IMR-90 (cell line): ENCODE measurements around the gene DELE1. TPM values are rescaled to one million over a fixed set of nuclear protein-coding genes. Genes with fewer than 3 reads are reported as not detected.
"Not testable (repeated sequence)": the region's sequence is repeated elsewhere in the genome, so short reads cannot be mapped to it uniquely, and the experiment has no call there.

Experiments used
- ATAC-seq: fragments of 200-7000 bp; cut with Tn5 transposase; 2 replicates; pipeline ENCODE4 v1.9.1; 2020; ENCODE audit warnings: low read depth, mild to moderate bottlenecking, moderate library complexity
- BruUV-seq: library from RNA; stranded (reverse); fragments of 400-500 nt; replicated peaks from 2 replicates; lab custom pipeline; 2021; lab: Mats Ljungman, UMichigan
- CTCF ChIA-PET: fragments of 300-600 bp; formaldehyde crosslinking; extraction: SDS; loops from one replicate; lab custom pipeline; 2021; ENCODE audit warnings: antibody characterized with exemption; lab: Yijun Ruan, JAX
- POLR2A ChIA-PET: fragments of 300-600 bp; sonication (Branson Sonifier 250); formaldehyde crosslinking; loops from one replicate; lab custom pipeline; 2022; ENCODE audit warnings: antibody characterized with exemption; ENCODE audit not compliant: unreplicated experiment; lab: Charles Lee
- DNase-seq: peaks from one replicate; pipeline ENCODE4 v3.0.0; 2013
- H2AFZ ChIP-seq: replicated peaks from 2 replicates; pipeline ENCODE3; 2013; ENCODE audit warnings: low read length, mild to moderate bottlenecking; ENCODE audit not compliant: poor library complexity
- H2AK5ac ChIP-seq: 2 replicates; pipeline ENCODE4 v1.6.1; 2013; ENCODE audit warnings: low read depth, low read length, inconsistent platforms
- H2AK9ac ChIP-seq: replicated peaks from 2 replicates; pipeline ENCODE3; 2013; ENCODE audit warnings: mild to moderate bottlenecking, low read depth, low read length, moderate library complexity; ENCODE audit not compliant: poor library complexity
- H2BK120ac ChIP-seq: 2 replicates; pipeline ENCODE4 v1.6.1; 2013; ENCODE audit warnings: low read depth, low read length, inconsistent platforms
- H2BK15ac ChIP-seq: 3 replicates; pipeline ENCODE4 v1.6.1; 2013; ENCODE audit warnings: low read depth, low read length, inconsistent platforms
- H2BK20ac ChIP-seq: 2 replicates; pipeline ENCODE4 v1.6.1; 2013; ENCODE audit warnings: low read depth, mild to moderate bottlenecking, inconsistent platforms, low read length, moderate library complexity
- H2BK5ac ChIP-seq: 2 replicates; pipeline ENCODE4 v1.6.1; 2013; ENCODE audit warnings: mild to moderate bottlenecking, low read depth, low read length, inconsistent platforms; ENCODE audit not compliant: poor library complexity, severe bottlenecking
- H3K14ac ChIP-seq: replicated peaks from 2 replicates; pipeline ENCODE4 v1.6.1; 2013; ENCODE audit warnings: low read depth, low read length, inconsistent platforms
- H3K18ac ChIP-seq: 2 replicates; pipeline ENCODE4 v1.6.1; 2013; ENCODE audit warnings: low read depth, low read length, control low read depth
- H3K23ac ChIP-seq: 2 replicates; pipeline ENCODE4 v1.6.1; 2013; ENCODE audit warnings: low read depth, low read length, inconsistent platforms
- H3K27ac ChIP-seq: 2 replicates; pipeline ENCODE4 v1.5.1; 2013; ENCODE audit warnings: mild to moderate bottlenecking, control low read depth, low read length; ENCODE audit not compliant: insufficient read depth
- H3K27me3 ChIP-seq: 2 replicates; pipeline ENCODE4 v1.6.1; 2013; ENCODE audit warnings: low read length; ENCODE audit not compliant: control insufficient read depth, insufficient read depth
- H3K36me3 ChIP-seq: 2 replicates; pipeline ENCODE4 v1.6.1; 2013; ENCODE audit warnings: low read length, mixed read lengths; ENCODE audit not compliant: control insufficient read depth, insufficient read depth
- H3K4ac ChIP-seq: 2 replicates; pipeline ENCODE4 v1.6.1; 2013; ENCODE audit warnings: low read depth, low read length, inconsistent platforms
- H3K4me1 ChIP-seq: 2 replicates; pipeline ENCODE4 v1.6.1; 2013; ENCODE audit warnings: low read length, mixed read lengths; ENCODE audit not compliant: control insufficient read depth, insufficient read depth
- H3K4me2 ChIP-seq: 2 replicates; pipeline ENCODE4 v1.6.1; 2013; ENCODE audit warnings: low read depth, mild to moderate bottlenecking, control low read depth, low read length, moderate library complexity
- H3K4me3 ChIP-seq: 2 replicates; pipeline ENCODE4 v1.5.1; 2013; ENCODE audit warnings: low read depth, mild to moderate bottlenecking, control low read depth, low read length, moderate library complexity; ENCODE audit not compliant: insufficient read depth
- H3K56ac ChIP-seq: 2 replicates; pipeline ENCODE4 v1.6.1; 2013; ENCODE audit warnings: low read length, inconsistent platforms; ENCODE audit not compliant: insufficient read depth; ENCODE audit errors: extremely low read depth
- H3K79me1 ChIP-seq, 2 experiments: 2 replicates each; pipeline ENCODE4 v1.6.1; 2013; ENCODE audit warnings: low read length in 2 of 2, inconsistent platforms in 1 of 2, low read depth in 1 of 2
- H3K9ac ChIP-seq: 2 replicates; pipeline ENCODE4 v1.6.1; 2013; ENCODE audit warnings: low read depth, low read length, control low read depth
- H3K9me1 ChIP-seq: 2 replicates; pipeline ENCODE4 v1.6.1; 2013; ENCODE audit warnings: low read length, inconsistent platforms; ENCODE audit not compliant: insufficient read depth
- H3K9me3 ChIP-seq: 2 replicates; pipeline ENCODE4 v1.6.1; 2013; ENCODE audit warnings: low read length; ENCODE audit not compliant: control insufficient read depth, insufficient read depth
- H4K20me1 ChIP-seq: 2 replicates; pipeline ENCODE4 v1.6.1; 2013; ENCODE audit warnings: low read length, inconsistent platforms; ENCODE audit not compliant: insufficient read depth
- H4K5ac ChIP-seq: 2 replicates; pipeline ENCODE4 v1.6.1; 2013; ENCODE audit warnings: mild to moderate bottlenecking, low read depth, low read length, control low read depth
- H4K8ac ChIP-seq, 2 experiments: 2 replicates each; pipeline ENCODE4 v1.6.1; 2013; ENCODE audit warnings: low read depth in 2 of 2, low read length in 2 of 2, control low read depth in 1 of 2, inconsistent platforms in 1 of 2
- H4K91ac ChIP-seq: 2 replicates; pipeline ENCODE4 v1.6.1; 2013; ENCODE audit warnings: low read depth, low read length, inconsistent platforms; ENCODE audit not compliant: insufficient read depth
- WGBS, 2 experiments: methylation state at CpG; one replicate each; pipeline versions ENCODE4 v1.1.5 to v1.1.7; 2013; ENCODE audit warnings: missing lambda C conversion rate in 2 of 2; ENCODE audit not compliant: insufficient read length in 1 of 2; ENCODE audit errors: extremely low coverage in 2 of 2; 5-methylcytosine and 5-hydroxymethylcytosine counted together
- dilution Hi-C: fragments of 300-500 bp; cut with HindIII; formaldehyde crosslinking; loops from one replicate; pipeline ENCODE4 v1.14.3; 2018; ENCODE audit warnings: low sequenced_read_pairs; ENCODE audit not compliant: unreplicated experiment
- in situ Hi-C: fragments of 300-500 bp; cut with MboI; formaldehyde crosslinking; loops from 3 replicates; pipeline ENCODE4 v1.14.3; 2019; ENCODE audit warnings: low sequenced_read_pairs, inconsistent platforms, mixed read lengths
- intact Hi-C: fragments of 100-400 bp; cut with micrococcal nuclease; formaldehyde crosslinking; loops from 2 replicates; pipeline ENCODE4 v1.10.0; 2022
- polyA plus RNA-seq, 3 experiments: library from polyadenylated mRNA; depleted of rRNA; stranded (reverse); fragments of >200 nt; gene quantifications; 2 replicates each; pipeline ENCODE4 v1.2.3, GENCODE V29; 2012; ENCODE audit warnings: low replicate concordance in 1 of 3
- total RNA-seq: library from RNA; depleted of rRNA; stranded (reverse); fragments of >200 nt; gene quantifications from 2 replicates; pipeline ENCODE4 v1.2.3, GENCODE V29; 2012

The DELE1 gene
- total and polyA plus RNA-seq, 2 of the 4 experiments (the other 2 are of a cell fraction), result 28.0 to 66.1 TPM

- POLR2A ChIA-PET, H4K91ac ChIP-seq, H2AFZ ChIP-seq, H2BK5ac ChIP-seq, ATAC-seq, H3K4me1 ChIP-seq, H3K4me2 ChIP-seq, H3K18ac ChIP-seq, H3K14ac ChIP-seq, H2BK120ac ChIP-seq, in situ Hi-C loops, H4K20me1 ChIP-seq, H3K36me3 ChIP-seq, H4K8ac ChIP-seq, H3K4me3 ChIP-seq, H2BK20ac ChIP-seq, H3K9me3 ChIP-seq, H3K9ac ChIP-seq, H3K56ac ChIP-seq, dilution Hi-C loops, H2AK5ac ChIP-seq, BruUV-seq, H3K9me1 ChIP-seq, H3K27ac ChIP-seq, H3K23ac ChIP-seq, H3K79me1 ChIP-seq, DNase-seq, H3K4ac ChIP-seq, intact Hi-C loops, H4K5ac ChIP-seq, H3K27me3 ChIP-seq, H2BK15ac ChIP-seq, H2AK9ac ChIP-seq: not testable (repeated sequence)
- WGBS, 2 experiments, result no CpG with 5 or more reads among the region's 2 CpGs
- CTCF ChIA-PET, result interaction anchor here (1.6 to 3.3 kb wide), 2 partner anchors 11 to 70 kb away, joined by 12 to 27 read pairs; partner anchors contain the start of gene PCDH1
Measured at GRCh38 chr5:141890429-141890828, 33.2 kb upstream of the DELE1 start.
